A673 (cell line): ENCODE data around the gene CDC42EP5. TPM values are rescaled to one million over a fixed set of nuclear protein-coding genes. Genes with fewer than 3 reads are reported as not detected.
"Not testable (repeated sequence)": the region's sequence is repeated elsewhere in the genome, so short reads cannot be mapped to it uniquely, and the experiment has no call there.

Experiments used
- BruUV-seq: library from RNA; stranded (reverse); fragments of 400-500 nt; replicated peaks from 2 replicates; lab custom pipeline; 2021; lab: Mats Ljungman, UMichigan
- CTCF ChIA-PET: fragments of 300-600 bp; sonication (Branson Sonifier 250); formaldehyde crosslinking; loops from one replicate; lab custom pipeline; 2022; ENCODE audit warnings: antibody characterized with exemption; lab: Charles Lee
- POLR2A ChIA-PET: fragments of 300-600 bp; sonication (Branson Sonifier 250); formaldehyde crosslinking; loops from one replicate; lab custom pipeline; 2022; ENCODE audit warnings: antibody characterized with exemption; ENCODE audit not compliant: low non-redundant PET; lab: Charles Lee
- DNase-seq: peaks from one replicate; pipeline ENCODE4 v3.0.0-alpha.2; 2015; ENCODE audit warnings: low spot score
- H3K27ac ChIP-seq: fragments of 200-600 bp; sonication (generic); 2 replicates; pipeline ENCODE4 v1.5.1; 2016; ENCODE audit warnings: mixed run types, low read depth, mild to moderate bottlenecking, mixed read lengths, antibody characterized with exemption, low read length; ENCODE audit not compliant: poor library complexity, severe bottlenecking
- H3K27me3 ChIP-seq: fragments of 200-600 bp; sonication (generic); replicated peaks from 2 replicates; pipeline ENCODE4 v1.6.1; 2017; ENCODE audit warnings: mixed run types, low read depth, mild to moderate bottlenecking, mixed read lengths, antibody characterized with exemption, low read length; ENCODE audit not compliant: insufficient read depth, poor library complexity
- H3K36me3 ChIP-seq: fragments of 200-600 bp; sonication (generic); 2 replicates; pipeline ENCODE4 v1.6.1; 2016; ENCODE audit warnings: mixed run types, mild to moderate bottlenecking, mixed read lengths, antibody characterized with exemption, low read length; ENCODE audit not compliant: insufficient read depth, poor library complexity, severe bottlenecking
- H3K4me1 ChIP-seq: fragments of 200-600 bp; sonication (generic); 2 replicates; pipeline ENCODE4 v1.6.1; 2017; ENCODE audit warnings: mixed run types, mild to moderate bottlenecking, mixed read lengths, antibody characterized with exemption, low read length; ENCODE audit not compliant: insufficient read depth, poor library complexity, severe bottlenecking
- H3K4me3 ChIP-seq: fragments of 200-600 bp; sonication (generic); 2 replicates; pipeline ENCODE4 v1.5.1; 2016; ENCODE audit warnings: low read depth, mixed run types, mild to moderate bottlenecking, mixed read lengths, low read length; ENCODE audit not compliant: poor library complexity, severe bottlenecking
- H3K9me3 ChIP-seq: fragments of 200-600 bp; sonication (generic); 2 replicates; pipeline ENCODE4 v1.6.1; 2016; ENCODE audit warnings: mixed run types, low read depth, mild to moderate bottlenecking, mixed read lengths, antibody characterized with exemption, low read length; ENCODE audit not compliant: poor library complexity, severe bottlenecking
- EZH2 ChIP-seq: fragments of 200-600 bp; sonication (generic); IDR thresholded peaks from 2 replicates; pipeline ENCODE4 v1.6.1; 2017; ENCODE audit warnings: borderline replicate concordance, low read depth, mild to moderate bottlenecking, mixed read lengths, antibody characterized with exemption, low read length; ENCODE audit not compliant: poor library complexity, severe bottlenecking
- intact Hi-C: fragments of 100-400 bp; cut with micrococcal nuclease; formaldehyde crosslinking; loops from one replicate; pipeline ENCODE4 v1.10.0; 2022; ENCODE audit not compliant: unreplicated experiment
- total RNA-seq: library from RNA; stranded (reverse); gene quantifications from 2 replicates; pipeline ENCODE4 v1.2.3, GENCODE V29; 2021
- TF ChIP-seq, protein P1 (sequence below): fragments of 300-800, 200-600 bp; sonication (generic); conservative IDR thresholded peaks from 2 replicates; pipeline ENCODE4 v1.5.1; 2017; ENCODE audit warnings: low read depth, mild to moderate bottlenecking, antibody characterized with exemption, low read length, moderate library complexity, mixed read lengths

The CDC42EP5 gene
- total RNA-seq, 1 experiment from 2014 or later, result 111 TPM

DNA sequence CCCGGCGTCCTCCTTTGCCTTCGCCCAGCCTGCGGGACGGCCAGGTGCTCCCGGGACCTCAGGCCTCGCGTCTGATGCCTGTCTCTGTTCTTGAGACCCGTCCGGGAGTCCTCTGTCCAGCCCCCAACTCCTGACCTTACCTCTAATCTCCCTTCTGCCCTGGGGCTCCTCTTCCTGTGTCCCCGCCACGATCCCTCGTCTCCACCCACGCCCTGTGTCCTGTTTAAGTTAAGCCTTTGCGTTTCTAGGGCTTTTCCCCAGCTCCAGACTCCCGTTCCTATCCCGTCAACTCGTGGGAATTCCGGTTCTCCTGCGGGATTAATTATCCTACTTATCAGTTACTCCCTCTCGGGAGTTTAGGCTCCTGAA is 23.4 kb downstream of the CDC42EP5 start:
- peak overlapping the region; percentile 98 for H3K27ac ChIP-seq
- H3K4me3 ChIP-seq, result peak overlapping the region; percentile 85
- no peaks in the 10 kb centered on the region for H3K27me3 ChIP-seq
- no peaks in the 10 kb centered on the region for H3K9me3 ChIP-seq
- peaks cover 14% of the 10 kb centered on the region for H3K4me1 ChIP-seq
- H3K36me3 ChIP-seq, result peaks cover 50% of the 10 kb centered on the region
- TF ChIP-seq, protein P1, sequence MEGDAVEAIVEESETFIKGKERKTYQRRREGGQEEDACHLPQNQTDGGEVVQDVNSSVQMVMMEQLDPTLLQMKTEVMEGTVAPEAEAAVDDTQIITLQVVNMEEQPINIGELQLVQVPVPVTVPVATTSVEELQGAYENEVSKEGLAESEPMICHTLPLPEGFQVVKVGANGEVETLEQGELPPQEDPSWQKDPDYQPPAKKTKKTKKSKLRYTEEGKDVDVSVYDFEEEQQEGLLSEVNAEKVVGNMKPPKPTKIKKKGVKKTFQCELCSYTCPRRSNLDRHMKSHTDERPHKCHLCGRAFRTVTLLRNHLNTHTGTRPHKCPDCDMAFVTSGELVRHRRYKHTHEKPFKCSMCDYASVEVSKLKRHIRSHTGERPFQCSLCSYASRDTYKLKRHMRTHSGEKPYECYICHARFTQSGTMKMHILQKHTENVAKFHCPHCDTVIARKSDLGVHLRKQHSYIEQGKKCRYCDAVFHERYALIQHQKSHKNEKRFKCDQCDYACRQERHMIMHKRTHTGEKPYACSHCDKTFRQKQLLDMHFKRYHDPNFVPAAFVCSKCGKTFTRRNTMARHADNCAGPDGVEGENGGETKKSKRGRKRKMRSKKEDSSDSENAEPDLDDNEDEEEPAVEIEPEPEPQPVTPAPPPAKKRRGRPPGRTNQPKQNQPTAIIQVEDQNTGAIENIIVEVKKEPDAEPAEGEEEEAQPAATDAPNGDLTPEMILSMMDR, result no peak
- no peak for TF ChIP-seq EZH2
- no TSS peak for BruUV-seq
- intact Hi-C loops, result no loop called here
- POLR2A ChIA-PET, result interaction anchor here (0.5 kb wide), 1 partner anchor 12 kb away, joined by 12 read pairs; no protein-coding TSS in a partner anchor
- DNase-seq, result no peak
- CTCF ChIA-PET, result no interaction called here

DNA sequence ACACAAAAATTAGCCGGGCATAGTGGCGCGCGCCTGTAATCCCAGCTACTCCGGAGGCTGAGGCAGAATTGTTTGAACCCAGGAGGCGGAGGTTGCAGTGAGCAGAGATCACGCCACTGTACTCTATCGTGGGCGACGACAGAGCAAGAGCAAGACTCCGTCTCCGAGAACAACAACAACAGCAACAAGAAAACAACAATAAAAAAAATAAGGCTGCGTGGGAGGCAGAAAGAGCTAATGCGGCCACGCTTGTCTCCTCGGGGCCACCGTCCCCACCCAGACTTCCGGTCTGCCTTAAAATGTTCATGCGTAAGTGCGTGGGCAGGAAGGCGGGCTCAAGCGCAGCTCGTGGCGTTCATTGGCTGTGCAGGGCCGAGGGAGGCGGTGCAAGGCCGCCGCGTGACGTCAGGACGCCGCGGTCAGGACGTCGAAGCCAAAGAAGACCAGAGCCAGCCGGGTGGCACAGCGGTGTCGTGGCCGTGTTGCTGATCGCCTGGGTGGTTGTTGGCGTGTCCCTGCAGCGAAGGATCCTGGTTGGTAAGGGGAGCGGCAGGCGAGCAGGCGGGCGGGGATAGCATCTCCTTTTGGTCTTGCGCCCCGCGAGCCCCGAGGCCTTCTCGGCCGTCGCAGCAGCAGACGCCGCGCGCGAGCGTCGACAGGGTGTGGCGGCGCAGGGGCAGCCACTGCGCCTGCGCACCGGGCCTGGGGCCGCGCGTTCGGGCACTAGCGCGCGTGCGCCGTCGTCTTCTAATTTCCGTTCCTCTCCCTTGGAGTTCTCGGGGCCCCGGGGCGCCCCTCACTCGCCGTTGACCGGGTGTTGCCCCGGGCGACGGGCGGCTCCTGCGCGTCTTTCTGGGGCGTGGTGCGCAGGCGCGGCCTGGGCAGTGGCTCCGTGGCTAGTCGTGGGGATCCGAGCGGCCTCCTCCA is 24.1 kb downstream of the CDC42EP5 start, which contains the start of gene LENG8:
Gene LENG8, plus strand, starts transcription at position 426 of the 927 bp plus-strand sequence. CDS start 2,146 bp downstream, outside the sequence.
- DNase-seq, result peak; percentile 97
- no peaks in the 10 kb centered on the region for H3K9me3 ChIP-seq
- peak within 1 kb of the TSS; percentile 85 for H3K4me3 ChIP-seq
- CTCF ChIA-PET, result interaction anchor here (0.6 to 1.2 kb wide), 2 partner anchors 12 to 14 kb away, joined by 3 to 8 read pairs; no protein-coding TSS in a partner anchor
- peaks cover 14% of the 10 kb centered on the region for H3K4me1 ChIP-seq
- TF ChIP-seq, protein P1, result no peak
- TF ChIP-seq EZH2, result no peak
- intact Hi-C loops, result no loop called here
- no peaks in the 10 kb centered on the region for H3K27me3 ChIP-seq
- peak within 1 kb of the TSS; percentile 98 for H3K27ac ChIP-seq
- no TSS peak for BruUV-seq
- POLR2A ChIA-PET, result interaction anchor here (0.5 to 0.6 kb wide), 3 partner anchors 10 to 29 kb away, joined by 3 to 12 read pairs (median 3); no protein-coding TSS in a partner anchor
- peaks cover 45% of the 10 kb centered on the region for H3K36me3 ChIP-seq

DNA sequence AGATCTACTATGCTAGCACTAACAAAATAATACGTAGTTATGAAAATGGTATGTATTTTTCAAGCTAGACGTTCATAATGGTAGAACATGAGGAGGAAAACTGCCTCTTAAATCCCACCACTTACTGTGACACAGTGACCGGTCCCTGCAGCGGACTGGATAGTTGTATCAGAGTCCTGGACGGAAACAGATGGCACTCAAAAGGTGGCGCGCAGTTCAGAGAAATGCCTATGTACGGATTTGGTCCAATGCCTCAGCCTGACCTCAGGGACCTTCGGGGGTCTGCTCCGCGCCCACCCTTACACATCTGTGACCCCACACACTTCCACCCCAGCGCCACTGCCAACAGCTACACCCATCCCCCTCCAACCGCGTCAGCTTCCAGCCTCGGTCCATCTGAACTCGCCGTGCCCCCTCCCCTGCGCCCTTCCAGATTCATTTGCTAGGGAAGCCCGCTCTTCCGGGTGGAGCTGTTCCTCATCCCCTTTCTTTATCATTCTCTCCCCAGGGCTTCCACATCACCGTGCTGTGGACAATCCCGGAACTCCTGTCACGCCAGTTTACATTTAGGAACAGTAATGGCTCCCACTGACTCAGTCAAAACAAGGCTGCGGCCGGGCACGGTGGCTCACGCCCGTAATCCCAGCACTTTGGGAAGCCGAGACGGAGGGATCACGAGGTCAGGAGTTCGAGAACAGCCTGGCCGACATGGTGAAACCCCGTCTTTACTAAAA is 24.9 kb downstream of the CDC42EP5 start:
- peak overlapping the region; percentile 98 for H3K27ac ChIP-seq
- intact Hi-C loops, result no loop called here
- ChIA-PET POLR2A (interaction anchor here (0.6 to 0.7 kb wide), 2 partner anchors 11 to 28 kb away, joined by 3 to 4 read pairs; no protein-coding TSS in a partner anchor), CTCF (interaction anchor here (0.6 to 1.2 kb wide), 2 partner anchors 14 to 57 kb away, joined by 3 to 9 read pairs; no protein-coding TSS in a partner anchor)
- TSS peak; percentile 57 for BruUV-seq
- peak; percentile 60 for DNase-seq
- peak overlapping the region; percentile 85 for H3K4me3 ChIP-seq
- no peak for TF ChIP-seq EZH2
- TF ChIP-seq, protein P1, result no peak
- H3K27me3 ChIP-seq, result no peaks in the 10 kb centered on the region
- H3K36me3 ChIP-seq, result peaks cover 37% of the 10 kb centered on the region
- H3K4me1 ChIP-seq, result peaks cover 14% of the 10 kb centered on the region
- no peaks in the 10 kb centered on the region for H3K9me3 ChIP-seq

DNA sequence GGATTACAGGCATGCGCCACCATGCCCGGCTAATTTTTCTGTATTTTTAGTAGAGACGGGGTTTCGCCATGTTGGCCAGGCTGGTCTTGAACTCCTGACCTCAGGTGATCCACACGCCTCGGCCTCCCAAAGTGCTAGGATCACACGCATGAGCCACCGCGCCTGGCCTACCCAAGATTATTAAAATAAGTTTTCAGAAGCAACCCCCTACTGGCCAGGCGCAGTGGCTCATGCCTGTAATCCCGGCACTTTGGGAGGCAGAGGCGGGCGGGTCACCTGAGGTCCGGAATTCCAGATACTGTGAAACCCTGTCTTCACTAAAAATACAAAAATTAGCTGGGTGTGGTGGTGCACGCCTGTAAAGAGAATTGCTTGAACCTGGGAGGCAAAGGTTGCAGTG is 26.7 kb downstream of the CDC42EP5 start:
- H3K27me3 ChIP-seq, H3K9me3 ChIP-seq, DNase-seq, POLR2A ChIA-PET, BruUV-seq, H3K27ac ChIP-seq, H3K4me3 ChIP-seq, intact Hi-C loops, CTCF ChIA-PET: not testable (repeated sequence)
- Histone ChIP-seq H3K4me1 (peaks cover 14% of the 10 kb centered on the region), H3K36me3 (peaks cover 18% of the 10 kb centered on the region)
